Stimulated activated CD4-positive, alpha-beta T cell treated with anti-CD3 and anti-CD28 coated beads, Interleukin-1b, Interleukin-23, amount 100 ng/mL, for 1 hour (primary cell): Measurements from ENCODE around the gene NSL1.
"Not testable (repeated sequence)": the region's sequence is repeated elsewhere in the genome, so short reads cannot be mapped to it uniquely, and the experiment has no call there.

Experiments used
- DNase-seq, 2 donors: peaks; one replicate each; pipeline ENCODE4 v3.0.0-alpha.2; 2020; ENCODE audit warnings: low read depth in 2 of 2

NSL1 gene

GRCh38 chr1:212782422-212783154, 9.0 kb downstream of the NSL1 start:
- DNase-seq: no peak

GRCh38 chr1:212781225-212781624, 10.4 kb downstream of the NSL1 start:
- no peak for DNase-seq

GRCh38 chr1:212780759-212781158, 10.8 kb downstream of the NSL1 start:
- no peak for DNase-seq

- not testable (repeated sequence) for DNase-seq
Measured at GRCh38 chr1:212779086-212779485, 12.5 kb downstream of the NSL1 start.

- no peak for DNase-seq
Measured at GRCh38 chr1:212777151-212777550, 14.4 kb downstream of the NSL1 start.

GRCh38 chr1:212775241-212775640, 16.3 kb downstream of the NSL1 start:
- DNase-seq: no peak

GRCh38 chr1:212774584-212774983, 17.0 kb downstream of the NSL1 start:
- no peak for DNase-seq

GRCh38 chr1:212773011-212773410, 18.6 kb downstream of the NSL1 start:
- DNase-seq: no peak

- no peak for DNase-seq
Measured at GRCh38 chr1:212771341-212771740, 20.2 kb downstream of the NSL1 start.

- DNase-seq: no peak
Measured at GRCh38 chr1:212769459-212770167, 22.0 kb downstream of the NSL1 start.

- DNase-seq: not testable (repeated sequence)
Measured at GRCh38 chr1:212766825-212767224, 24.8 kb downstream of the NSL1 start.

- not testable (repeated sequence) for DNase-seq
Measured at GRCh38 chr1:212764718-212765281, 26.8 kb downstream of the NSL1 start.

GRCh38 chr1:212762839-212763238, 28.7 kb downstream of the NSL1 start:
- no peak for DNase-seq

GRCh38 chr1:212762234-212762633, 29.3 kb downstream of the NSL1 start:
- DNase-seq: no peak

GRCh38 chr1:212760126-212760823, 31.3 kb downstream of the NSL1 start:
- DNase-seq: peak in 1 of 2 donors; percentile 30

GRCh38 chr1:212759683-212760082, 31.9 kb downstream of the NSL1 start:
- DNase-seq: no peak

- DNase-seq: no peak
Measured at GRCh38 chr1:212754680-212755079, 36.9 kb downstream of the NSL1 start.

- no peak for DNase-seq
Measured at GRCh38 chr1:212754193-212754592, 37.4 kb downstream of the NSL1 start.

GRCh38 chr1:212753749-212754148, 37.8 kb downstream of the NSL1 start:
- DNase-seq: no peak

- no peak for DNase-seq
Measured at GRCh38 chr1:212752934-212753497, 38.6 kb downstream of the NSL1 start.

GRCh38 chr1:212752252-212752933, 39.2 kb downstream of the NSL1 start:
- DNase-seq: no peak
